Trophoblast cell (in vitro differentiated cells and primary cell): Measurements from ENCODE around the gene LSM12.

ENCODE experiments used
- DNase-seq, 2 donors: peaks; one replicate each; pipeline ENCODE4 v3.0.0-alpha.2; 2016
- H2AFZ ChIP-seq: 2 replicates; pipeline ENCODE4 v1.6.1; 2013; ENCODE audit warnings: low read length, moderate library complexity, mild to moderate bottlenecking; ENCODE audit not compliant: insufficient read depth, poor library complexity
- H2AK5ac ChIP-seq: 2 replicates; pipeline ENCODE4 v1.6.1; 2013; ENCODE audit warnings: mild to moderate bottlenecking, low read length
- H2BK120ac ChIP-seq: 2 replicates; pipeline ENCODE4 v1.6.1; 2013; ENCODE audit warnings: low read length, mild to moderate bottlenecking, moderate library complexity; ENCODE audit not compliant: insufficient read depth, poor library complexity
- H2BK12ac ChIP-seq: 2 replicates; pipeline ENCODE4 v1.6.1; 2013; ENCODE audit warnings: mild to moderate bottlenecking, low read length, moderate library complexity
- H2BK5ac ChIP-seq: 2 replicates; pipeline ENCODE4 v1.6.1; 2013; ENCODE audit warnings: low read length, low read depth, moderate library complexity, mild to moderate bottlenecking; ENCODE audit not compliant: poor library complexity
- H3K14ac ChIP-seq: 2 replicates; pipeline ENCODE4 v1.6.1; 2013; ENCODE audit warnings: mild to moderate bottlenecking, low read length
- H3K18ac ChIP-seq: 2 replicates; pipeline ENCODE4 v1.6.1; 2013; ENCODE audit warnings: mild to moderate bottlenecking, low read length
- H3K23ac ChIP-seq: 2 replicates; pipeline ENCODE4 v1.6.1; 2013; ENCODE audit warnings: low read length
- H3K27ac ChIP-seq: 2 replicates; pipeline ENCODE4 v1.5.1; 2013; ENCODE audit warnings: low read depth, mild to moderate bottlenecking, inconsistent platforms, low read length, moderate library complexity
- H3K27me3 ChIP-seq: 2 replicates; pipeline ENCODE4 v1.6.1; 2013; ENCODE audit warnings: inconsistent platforms, mild to moderate bottlenecking, low read length, moderate library complexity; ENCODE audit not compliant: insufficient read depth
- H3K36me3 ChIP-seq, 2 experiments: 1 replicate in 1 of 2; 2 replicates in 1 of 2; pipeline ENCODE4 v1.6.1; 2013; ENCODE audit warnings: low read length in 2 of 2, mild to moderate bottlenecking in 2 of 2, moderate library complexity in 1 of 2; ENCODE audit not compliant: insufficient read depth in 2 of 2, control insufficient read depth in 1 of 2
- H3K4ac ChIP-seq: 2 replicates; pipeline ENCODE4 v1.6.1; 2013; ENCODE audit warnings: low read depth, mild to moderate bottlenecking, low read length, moderate library complexity
- H3K4me1 ChIP-seq, 2 experiments: 1 replicate in 1 of 2; 2 replicates in 1 of 2; pipeline ENCODE4 v1.6.1; 2013; ENCODE audit warnings: low read length in 2 of 2, mild to moderate bottlenecking in 2 of 2, moderate library complexity in 1 of 2; ENCODE audit not compliant: insufficient read depth in 2 of 2, control insufficient read depth in 1 of 2
- H3K4me2 ChIP-seq: 2 replicates; pipeline ENCODE4 v1.6.1; 2013; ENCODE audit warnings: inconsistent platforms, mild to moderate bottlenecking, low read length, moderate library complexity
- H3K4me3 ChIP-seq: 2 replicates; pipeline ENCODE4 v1.5.1; 2013; ENCODE audit warnings: mild to moderate bottlenecking, low read depth, low read length, inconsistent platforms
- H3K79me1 ChIP-seq: one replicate; pipeline ENCODE4 v1.6.1; 2013; ENCODE audit warnings: low read length
- H3K79me2 ChIP-seq: 2 replicates; pipeline ENCODE4 v1.6.1; 2013; ENCODE audit warnings: low read length, mild to moderate bottlenecking; ENCODE audit not compliant: control insufficient read depth, insufficient read depth, poor library complexity
- H3K9ac ChIP-seq: 2 replicates; pipeline ENCODE4 v1.6.1; 2013; ENCODE audit warnings: mild to moderate bottlenecking, low read length
- H3K9me3 ChIP-seq: 2 replicates; pipeline ENCODE4 v1.6.1; 2013; ENCODE audit warnings: low read depth, mild to moderate bottlenecking, control low read depth, inconsistent platforms, low read length; ENCODE audit not compliant: insufficient read depth
- H4K12ac ChIP-seq: 2 replicates; pipeline ENCODE4 v1.6.1; 2013; ENCODE audit warnings: low read depth, mild to moderate bottlenecking, low read length, moderate library complexity
- H4K8ac ChIP-seq: 2 replicates; pipeline ENCODE4 v1.6.1; 2013; ENCODE audit warnings: low read depth, mild to moderate bottlenecking, low read length, moderate library complexity
- H4K91ac ChIP-seq: one replicate; pipeline ENCODE4 v1.6.1; 2013; ENCODE audit warnings: low read depth, mild to moderate bottlenecking, low read length, moderate library complexity
- WGBS: extraction: QIAGEN DNeasy Blood & Tissue Kit; methylation state at CpG from one replicate; pipeline ENCODE4 v1.1.7; 2013; ENCODE audit warnings: missing lambda C conversion rate; ENCODE audit not compliant: insufficient read length, insufficient coverage; ENCODE audit errors: extremely low coverage; 5-methylcytosine and 5-hydroxymethylcytosine counted together

Gene LSM12

GRCh38 chr17:44092051-44092450, 25.6 kb upstream of the LSM12 start:
- Histone ChIP-seq H3K23ac (no peak overlapping the region), H3K79me2 (peaks cover 2% of the 10 kb centered on the region), H2BK12ac (no peak overlapping the region), H4K12ac (no peak overlapping the region), H4K8ac (no peak overlapping the region), H2AFZ (no peak overlapping the region), H3K36me3 (peaks cover 28 to 32% of the 10 kb centered on the region in 2 experiments), H3K27me3 (no peaks in the 10 kb centered on the region), H3K4ac (no peak overlapping the region), H3K18ac (no peak overlapping the region), H4K91ac (no peak overlapping the region), H3K79me1 (peaks cover 14% of the 10 kb centered on the region), H2BK5ac (no peak overlapping the region), H2AK5ac (no peak overlapping the region), H3K9ac (no peak overlapping the region), H3K27ac (no peak overlapping the region), H3K9me3 (no peaks in the 10 kb centered on the region), H3K4me3 (no peak overlapping the region), H3K14ac (no peak overlapping the region), H3K4me1 (peaks cover 20 to 26% of the 10 kb centered on the region in 2 experiments), H3K4me2 (no peak overlapping the region), H2BK120ac (no peak overlapping the region)
- no CpG with 5 or more reads among the region's 11 CpGs for WGBS
- DNase-seq = no peak

DNA sequence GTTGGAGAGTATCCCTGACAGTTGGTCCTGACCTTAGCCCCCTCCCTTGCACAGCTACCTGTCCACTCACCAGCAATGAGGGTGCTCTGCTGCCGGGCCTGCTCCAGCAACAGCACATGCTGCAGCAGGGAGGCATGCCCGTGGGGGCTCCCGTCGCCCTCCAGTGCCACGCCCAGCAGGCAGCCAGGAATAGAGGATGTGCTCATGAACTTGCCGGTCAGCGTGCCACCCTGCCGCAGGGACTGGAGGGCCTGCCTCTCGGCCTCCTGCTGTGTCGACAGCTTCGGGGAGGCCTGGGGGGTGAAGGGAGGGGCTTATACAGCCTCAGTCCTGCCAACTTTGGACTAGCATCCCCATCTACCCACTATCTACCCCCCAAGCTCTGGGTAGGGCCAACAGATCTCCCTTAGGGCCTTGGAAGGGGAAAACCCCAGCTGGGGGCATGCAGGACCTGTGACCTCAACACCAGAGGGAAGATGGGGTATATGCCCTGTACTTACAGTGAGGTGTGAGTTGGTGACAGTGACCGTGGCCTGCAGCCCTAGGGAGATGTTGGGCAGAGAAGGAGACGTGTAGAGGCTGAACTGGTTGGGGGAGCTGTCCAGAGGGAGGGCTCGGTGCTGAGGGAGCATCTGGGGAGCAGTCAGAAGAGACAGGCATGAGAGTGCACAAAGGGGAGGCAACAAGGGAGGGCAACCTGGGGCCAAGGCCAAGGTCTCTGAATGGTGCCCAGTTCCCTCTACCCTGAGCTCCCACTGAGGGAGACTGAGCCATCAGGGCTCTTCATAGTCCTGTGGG, 24.9 kb upstream of the LSM12 start:
- H3K79me2 ChIP-seq = peaks cover 2% of the 10 kb centered on the region
- no peak overlapping the region for H3K18ac ChIP-seq
- H3K4ac ChIP-seq = no peak overlapping the region
- no peak overlapping the region for H2BK5ac ChIP-seq
- H3K27me3 ChIP-seq = no peaks in the 10 kb centered on the region
- H3K36me3 ChIP-seq = peaks cover 28 to 33% of the 10 kb centered on the region in 2 experiments
- WGBS = no CpG with 5 or more reads among the region's 14 CpGs
- H3K4me1 ChIP-seq = peaks cover 22 to 26% of the 10 kb centered on the region in 2 experiments
- H4K8ac ChIP-seq = no peak overlapping the region
- H4K91ac ChIP-seq = no peak overlapping the region
- no peak overlapping the region for H2AK5ac ChIP-seq
- H3K9ac ChIP-seq = no peak overlapping the region
- no peak overlapping the region for H4K12ac ChIP-seq
- H3K14ac ChIP-seq = no peak overlapping the region
- H2BK12ac ChIP-seq = no peak overlapping the region
- no peaks in the 10 kb centered on the region for H3K9me3 ChIP-seq
- no peak overlapping the region for H3K27ac ChIP-seq
- no peak overlapping the region for H3K23ac ChIP-seq
- peaks cover 15% of the 10 kb centered on the region for H3K79me1 ChIP-seq
- DNase-seq = no peak
- no peak overlapping the region for H3K4me2 ChIP-seq
- no peak overlapping the region for H2BK120ac ChIP-seq
- H3K4me3 ChIP-seq = no peak overlapping the region
- H2AFZ ChIP-seq = no peak overlapping the region

DNA sequence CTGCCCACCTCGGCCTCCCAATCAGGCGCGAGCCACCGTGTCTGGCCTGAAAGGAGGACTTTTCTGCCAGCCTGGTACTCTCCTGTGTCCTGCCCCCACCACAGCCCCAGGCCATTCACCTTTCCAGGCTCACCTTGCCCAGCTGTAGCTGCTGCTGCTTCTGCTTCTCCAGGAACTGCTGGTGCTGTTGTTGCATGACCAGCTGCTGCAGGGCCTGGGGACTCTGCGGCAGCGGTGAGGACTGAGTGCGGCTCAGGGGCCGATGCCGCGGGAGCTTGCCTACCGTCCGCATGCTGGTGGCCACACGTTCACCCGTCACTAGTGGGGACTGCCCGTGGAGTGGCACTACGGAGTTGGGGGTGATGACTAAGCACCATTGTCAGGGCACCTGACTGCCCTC, 21.8 kb upstream of the LSM12 start:
- no CpG with 5 or more reads among the region's 16 CpGs for WGBS
- peaks cover 2% of the 10 kb centered on the region for H3K9me3 ChIP-seq
- H4K8ac ChIP-seq = no peak overlapping the region
- no peak overlapping the region for H2BK120ac ChIP-seq
- no peak overlapping the region for H3K27ac ChIP-seq
- no peak overlapping the region for H3K4me2 ChIP-seq
- H3K14ac ChIP-seq = no peak overlapping the region
- peaks cover 15 to 16% of the 10 kb centered on the region in 2 experiments for H3K4me1 ChIP-seq
- no peak for DNase-seq
- no peak overlapping the region for H2BK12ac ChIP-seq
- peaks cover 2% of the 10 kb centered on the region for H3K79me2 ChIP-seq
- no peak overlapping the region for H4K12ac ChIP-seq
- peak overlapping the region; percentile 25 for H3K4me3 ChIP-seq
- no peak overlapping the region for H3K23ac ChIP-seq
- H2AK5ac ChIP-seq = no peak overlapping the region
- no peak overlapping the region for H4K91ac ChIP-seq
- H3K27me3 ChIP-seq = no peaks in the 10 kb centered on the region
- H3K4ac ChIP-seq = no peak overlapping the region
- no peak overlapping the region for H2AFZ ChIP-seq
- peaks cover 38 to 46% of the 10 kb centered on the region in 2 experiments for H3K36me3 ChIP-seq
- H2BK5ac ChIP-seq = no peak overlapping the region
- H3K18ac ChIP-seq = no peak overlapping the region
- H3K9ac ChIP-seq = no peak overlapping the region
- peaks cover 6% of the 10 kb centered on the region for H3K79me1 ChIP-seq

DNA sequence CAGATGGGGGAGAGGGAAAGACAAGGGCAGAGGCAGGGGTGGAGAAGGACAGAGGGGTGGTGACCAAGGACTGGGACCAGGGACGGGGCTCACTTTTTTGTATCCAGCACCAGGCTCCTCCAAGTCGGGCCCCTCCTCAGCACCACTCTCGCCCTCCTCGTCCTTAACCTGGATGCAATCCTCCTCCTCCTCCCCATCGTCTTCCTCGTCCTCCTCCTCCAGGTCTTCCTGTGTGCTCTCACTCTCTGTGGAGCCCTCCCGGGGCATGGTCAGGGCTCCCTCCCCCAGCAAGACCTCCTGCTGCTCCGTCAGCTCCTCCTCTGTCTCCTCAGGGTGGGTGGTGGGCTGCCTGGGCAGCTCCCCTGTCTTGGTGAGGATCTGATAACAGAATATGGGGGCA, 20.8 kb upstream of the LSM12 start:
- Histone ChIP-seq H3K4me2 (peak overlapping the region; percentile 13), H2BK12ac (no peak overlapping the region), H3K14ac (peak overlapping the region; percentile 16)

More for the DNA sequence above, 20.8 kb upstream of the LSM12 start:
- no peak overlapping the region for H3K23ac ChIP-seq
- no peak for DNase-seq
- H3K79me2 ChIP-seq = peaks cover 2% of the 10 kb centered on the region
- no peaks in the 10 kb centered on the region for H3K27me3 ChIP-seq
- peak overlapping the region; percentile 4 for H3K4me3 ChIP-seq
- H2BK5ac ChIP-seq = no peak overlapping the region
- H3K9ac ChIP-seq = peak overlapping the region; percentile 30
- peaks cover 2% of the 10 kb centered on the region for H3K9me3 ChIP-seq
- H4K91ac ChIP-seq = peak overlapping the region; percentile 25
- H2AFZ ChIP-seq = no peak overlapping the region
- peaks cover 15 to 20% of the 10 kb centered on the region in 2 experiments for H3K4me1 ChIP-seq
- H4K12ac ChIP-seq = no peak overlapping the region
- H3K27ac ChIP-seq = peak overlapping the region; percentile 45
- no CpG with 5 or more reads among the region's 8 CpGs for WGBS
- peak overlapping the region; percentile 26 for H4K8ac ChIP-seq
- H3K18ac ChIP-seq = peak overlapping the region; percentile 37
- H3K36me3 ChIP-seq = peaks cover 38 to 48% of the 10 kb centered on the region in 2 experiments
- H3K4ac ChIP-seq = no peak overlapping the region
- H3K79me1 ChIP-seq = peaks cover 6% of the 10 kb centered on the region
- H2AK5ac ChIP-seq = peak overlapping the region; percentile 36
- H2BK120ac ChIP-seq = peak overlapping the region; percentile 17
